Breast epithelium (tissue), 4 donors: ENCODE data around the gene UPK1B. TPM values are rescaled to one million over a fixed set of nuclear protein-coding genes. Genes with fewer than 3 reads are reported as not detected.

Source experiments
- DNase-seq, 2 donors: peaks; one replicate each; pipeline ENCODE4 v3.0.0-alpha.2; 2019; ENCODE audit warnings: low spot score in 2 of 2
- H3K27ac ChIP-seq, 2 donors: fragments of 200-600 bp; sonication (generic) in 1 of 2; one replicate each; pipeline ENCODE4 v1.5.1; 2016 to 2019; ENCODE audit warnings: mild to moderate bottlenecking in 1 of 2
- H3K27me3 ChIP-seq, 2 donors: fragments of 200-600 bp; sonication (generic) in 1 of 2; one replicate each; pipeline versions ENCODE4 v1.5.1 to v1.6.0; 2017 to 2019; ENCODE audit warnings: control low read depth in 1 of 2, mild to moderate bottlenecking in 1 of 2
- H3K36me3 ChIP-seq: fragments of 200-600 bp; one replicate; pipeline ENCODE4 v1.5.1; 2019
- H3K4me1 ChIP-seq, 2 donors: fragments of 200-600 bp; sonication (generic); one replicate each; pipeline ENCODE4 v1.5.1; 2016 to 2019; ENCODE audit warnings: control low read depth in 1 of 2
- H3K4me3 ChIP-seq, 3 donors: fragments of 200-600 bp; sonication (generic); 1 replicate in 2 of 3; 2 replicates in 1 of 3; pipeline ENCODE4 v1.5.1; 2016 to 2019; ENCODE audit warnings: mild to moderate bottlenecking in 3 of 3, moderate library complexity in 2 of 3
- H3K9me3 ChIP-seq, 2 donors: fragments of 200-600 bp; sonication (generic) in 1 of 2; one replicate each; pipeline ENCODE4 v1.5.1; 2016 to 2019; ENCODE audit warnings: control low read depth in 1 of 2
- CTCF ChIP-seq, 3 donors: fragments of 450-650 bp; IDR thresholded peaks; one replicate each; pipeline ENCODE4 v1.5.1; 2016 to 2017; ENCODE audit warnings: antibody characterized with exemption in 3 of 3, mild to moderate bottlenecking in 3 of 3, moderate library complexity in 3 of 3
- POLR2A ChIP-seq: fragments of 450-650 bp; IDR thresholded peaks from one replicate; pipeline ENCODE4 v1.6.1; 2016; ENCODE audit warnings: antibody characterized with exemption, mild to moderate bottlenecking, moderate library complexity
- POLR2AphosphoS5 ChIP-seq, 3 donors: sonication (generic); formaldehyde crosslinking; IDR thresholded peaks; one replicate each; pipeline ENCODE4 v1.6.1; 2017; ENCODE audit warnings: antibody characterized with exemption in 3 of 3
- intact Hi-C: fragments of 100-400 bp; cut with DNase I; formaldehyde crosslinking; loops from one replicate; pipeline ENCODE4 v1.15.1; 2023; ENCODE audit warnings: low total_unique reads
- total RNA-seq, 3 donors: library from RNA; depleted of rRNA; stranded (reverse); fragments of >200 nt; gene quantifications; one replicate each; pipeline ENCODE4 v1.1.0, GENCODE V29; 2016

Gene UPK1B
- total RNA-seq, 3 donors from 2014 or later: 6.7 TPM; not detected in 2

- H3K4me3 ChIP-seq: no peak overlapping the region
- no peaks in the 10 kb centered on the region for H3K4me1 ChIP-seq
- intact Hi-C loops: no loop called here
- no peaks in the 10 kb centered on the region for H3K9me3 ChIP-seq
- DNase-seq: no peak
- H3K36me3 ChIP-seq: no peaks in the 10 kb centered on the region
- no peak overlapping the region for H3K27ac ChIP-seq
- no peaks in the 10 kb centered on the region for H3K27me3 ChIP-seq
- TF ChIP-seq POLR2AphosphoS5 (IDR thresholded peaks at IDR 0.05): no peak
- no peak for TF ChIP-seq CTCF (IDR thresholded peaks at IDR 0.05)
- TF ChIP-seq POLR2A: no peak
Measured at GRCh38 chr3:119220198-119220597, 46.8 kb downstream of the UPK1B start.

GRCh38 chr3:119220970-119221667 is 47.7 kb downstream of the UPK1B start:
- H3K27me3 ChIP-seq: no peaks in the 10 kb centered on the region
- no peaks in the 10 kb centered on the region for H3K4me1 ChIP-seq
- H3K4me3 ChIP-seq: no peak overlapping the region
- no peaks in the 10 kb centered on the region for H3K9me3 ChIP-seq
- H3K36me3 ChIP-seq: no peaks in the 10 kb centered on the region
- intact Hi-C loops: no loop called here
- no peak for TF ChIP-seq CTCF (IDR thresholded peaks at IDR 0.05)
- TF ChIP-seq POLR2AphosphoS5 (IDR thresholded peaks at IDR 0.05): no peak
- TF ChIP-seq POLR2A: no peak
- no peak for DNase-seq
- no peak overlapping the region for H3K27ac ChIP-seq

- Histone ChIP-seq H3K4me1 (no peaks in the 10 kb centered on the region), H3K27me3 (no peaks in the 10 kb centered on the region), H3K4me3 (no peak overlapping the region), H3K27ac (no peak overlapping the region), H3K9me3 (no peaks in the 10 kb centered on the region), H3K36me3 (no peaks in the 10 kb centered on the region)
- intact Hi-C loops: no loop called here
- no peak for DNase-seq
- TF ChIP-seq POLR2AphosphoS5 (IDR thresholded peaks at IDR 0.05) (no peak), CTCF (IDR thresholded peaks at IDR 0.05) (no peak), POLR2A (no peak)
Measured at GRCh38 chr3:119221779-119222320, 48.5 kb downstream of the UPK1B start.

GRCh38 chr3:119222391-119222790 is 49.0 kb downstream of the UPK1B start:
- no peaks in the 10 kb centered on the region for H3K9me3 ChIP-seq
- no peaks in the 10 kb centered on the region for H3K27me3 ChIP-seq
- intact Hi-C loops: no loop called here
- DNase-seq: no peak
- H3K36me3 ChIP-seq: no peaks in the 10 kb centered on the region
- no peak overlapping the region for H3K4me3 ChIP-seq
- H3K4me1 ChIP-seq: no peaks in the 10 kb centered on the region
- TF ChIP-seq POLR2A: no peak
- no peak for TF ChIP-seq CTCF (IDR thresholded peaks at IDR 0.05)
- TF ChIP-seq POLR2AphosphoS5 (IDR thresholded peaks at IDR 0.05): no peak
- no peak overlapping the region for H3K27ac ChIP-seq

GRCh38 chr3:119223511-119223910 is 50.1 kb downstream of the UPK1B start:
- no peak for TF ChIP-seq CTCF (IDR thresholded peaks at IDR 0.05)
- no peak for TF ChIP-seq POLR2A
- Histone ChIP-seq H3K9me3 (no peaks in the 10 kb centered on the region), H3K27me3 (no peaks in the 10 kb centered on the region), H3K36me3 (no peaks in the 10 kb centered on the region), H3K27ac (no peak overlapping the region), H3K4me1 (no peaks in the 10 kb centered on the region), H3K4me3 (no peak overlapping the region)
- no peak for DNase-seq
- intact Hi-C loops: no loop called here
